K562 (cell line): Measurements from ENCODE around the gene OR2W3. TPM values are rescaled to one million over a fixed set of nuclear protein-coding genes. Genes with fewer than 3 reads are reported as not detected.

Experiments
- ARID2 ChIP-seq: fragments of 450-650 bp; IDR thresholded peaks from 2 replicates; pipeline ENCODE4 v1.6.1; 2017; ENCODE audit warnings: antibody characterized with exemption, mild to moderate bottlenecking
- BACH1 ChIP-seq: fragments of 200-800 bp; sonication (Bioruptor generic); IDR thresholded peaks from 2 replicates; pipeline ENCODE4 v1.6.1; 2016; ENCODE audit warnings: missing genetic modification characterization, missing compliant biosample characterization
- BCOR ChIP-seq: fragments of 450-650 bp; IDR thresholded peaks from 2 replicates; pipeline ENCODE4 v1.6.1; 2016
- CSDE1 ChIP-seq, 2 experiments: fragments of 450-650 bp; IDR thresholded peaks; 2 replicates each; pipeline ENCODE4 v1.6.1; 2016; ENCODE audit warnings: mild to moderate bottlenecking in 1 of 2
- ESRRB ChIP-seq: fragments of 250-450 bp; sonication (Bioruptor Pico); IDR thresholded peaks from 2 replicates; pipeline ENCODE4 v1.5.0; 2020; ENCODE audit warnings: mild to moderate bottlenecking, moderate library complexity, borderline replicate concordance
- IFI16 ChIP-seq: fragments of 250-450 bp; sonication (Bioruptor Pico); IDR thresholded peaks from 2 replicates; pipeline ENCODE4 v2.1.2; 2022; ENCODE audit warnings: mild to moderate bottlenecking, inconsistent platforms
- MCM3 ChIP-seq: fragments of 450-650 bp; IDR thresholded peaks from 2 replicates; pipeline ENCODE4 v1.6.1; 2016
- NCOA6 ChIP-seq: fragments of 450-650 bp; IDR thresholded peaks from 2 replicates; pipeline ENCODE4 v1.6.1; 2017; ENCODE audit warnings: mild to moderate bottlenecking
- NFIC ChIP-seq: fragments of 450-650 bp; IDR thresholded peaks from 2 replicates; pipeline ENCODE4 v1.6.1; 2017; ENCODE audit warnings: mild to moderate bottlenecking, inconsistent platforms
- NONO ChIP-seq, 2 experiments: fragments of 200-400 bp in 1 of 2; fragments of 450-650 bp in 1 of 2; formaldehyde crosslinking in 1 of 2; IDR thresholded peaks; 2 replicates each; pipeline ENCODE4 v1.6.1; 2017; ENCODE audit warnings: low read depth in 2 of 2, mild to moderate bottlenecking in 2 of 2, moderate library complexity in 2 of 2, low read length in 1 of 2
- NR3C1 ChIP-seq: sonication (generic); formaldehyde crosslinking; IDR thresholded peaks from 2 replicates; pipeline ENCODE4 v1.8.1; 2022; ENCODE audit warnings: missing genetic modification reagents
- PHB2 ChIP-seq: fragments of 450-650 bp; IDR thresholded peaks from 2 replicates; pipeline ENCODE4 v1.6.1; 2017; ENCODE audit warnings: low read depth
- RBM15 ChIP-seq: fragments of 200-400 bp; formaldehyde crosslinking; IDR thresholded peaks from 2 replicates; pipeline ENCODE4 v1.6.1; 2018; ENCODE audit warnings: mild to moderate bottlenecking, low read length, moderate library complexity; ENCODE audit not compliant: insufficient read depth
- SMAD2 ChIP-seq: fragments of 150-350 bp; IDR thresholded peaks from 2 replicates; pipeline ENCODE4 v1.6.1; 2014; ENCODE audit warnings: low read depth, mild to moderate bottlenecking, low read length
- TEAD2 ChIP-seq: fragments of 450-650 bp; IDR thresholded peaks from 2 replicates; pipeline ENCODE4 v1.6.1; 2016; ENCODE audit warnings: missing genetic modification characterization, control low read depth, missing compliant biosample characterization
- WHSC1 ChIP-seq: IDR thresholded peaks from one replicate; pipeline ENCODE4 v1.6.1; 2012; ENCODE audit warnings: low read length, control low read depth, inconsistent platforms
- ZNF184 ChIP-seq: sonication (generic); formaldehyde crosslinking; IDR thresholded peaks from 2 replicates; pipeline ENCODE4 v1.5.0; 2020; ENCODE audit warnings: missing genetic modification reagents
- ZNF253 ChIP-seq: fragments of 250-450 bp; sonication (Bioruptor Pico); conservative IDR thresholded peaks from 2 replicates; pipeline ENCODE4 v1.6.1; 2021; ENCODE audit warnings: mild to moderate bottlenecking
- ZNF324 ChIP-seq: fragments of 250-450 bp; sonication (Bioruptor Pico); IDR thresholded peaks from 2 replicates; pipeline ENCODE4 v1.4.0; 2020; ENCODE audit warnings: mild to moderate bottlenecking
- ZNF699 ChIP-seq: fragments of 250-450 bp; sonication (Bioruptor Pico); IDR thresholded peaks from 2 replicates; pipeline ENCODE4 v1.8.0; 2021; ENCODE audit warnings: mild to moderate bottlenecking, moderate library complexity; ENCODE audit not compliant: insufficient replicate concordance
- polyA plus RNA-seq, 8 experiments: library from polyadenylated mRNA; depleted of rRNA in 4 of 8; stranded (reverse) in 5 of 8; unstranded in 3 of 8; fragments of >200 nt; fragmentation: Nextera tagmentation in 2 of 8; fragmentation: Illumina TruSeq in 1 of 8; extraction: Ambion mirVana in 2 of 8; extraction: Trizol in 1 of 8; gene quantifications; 2 replicates each; pipeline versions ENCODE4 v1.2.1 to v1.2.3, GENCODE V29; 2011 to 2014; ENCODE audit warnings: inconsistent platforms in 1 of 8, missing spikeins in 1 of 8
- total RNA-seq, 7 experiments: library from RNA; depleted of rRNA in 6 of 7; stranded (reverse); fragments of >200 nt in 6 of 7; fragmentation: Illumina TruSeq in 2 of 7; extraction: Trizol in 2 of 7; gene quantifications; 2 replicates each; pipeline versions ENCODE4 v1.2.1 to v1.2.3, GENCODE V29; 2011 to 2021; ENCODE audit warnings: low replicate concordance in 1 of 7
- TF ChIP-seq, protein P1 (sequence below): fragments of 200-800 bp; sonication (Bioruptor generic); IDR thresholded peaks from 2 replicates; pipeline ENCODE4 v1.6.1; 2016; ENCODE audit warnings: missing genetic modification characterization, missing compliant biosample characterization
- TF ChIP-seq, protein P2 (sequence below): fragments of 250-450 bp; sonication (Bioruptor Pico); IDR thresholded peaks from 2 replicates; pipeline ENCODE4 v1.5.0; 2021
- TF ChIP-seq, protein P3 (sequence below): fragments of 250-450 bp; sonication (Bioruptor Pico); IDR thresholded peaks from 2 replicates; pipeline ENCODE4 v1.4.0; 2020

OR2W3 gene
- total and polyA plus RNA-seq, 9 of the 15 experiments (the other 6 are each of a cell fraction or from before 2014, with no cell fraction given) = 0.67 to 7.6 (median 3.7) TPM

GRCh38 chr1:247857069-247857984 lies 38.1 kb upstream of the OR2W3 start, which contains the start of gene TRIM58 (continued):
- TF ChIP-seq, protein P1, sequence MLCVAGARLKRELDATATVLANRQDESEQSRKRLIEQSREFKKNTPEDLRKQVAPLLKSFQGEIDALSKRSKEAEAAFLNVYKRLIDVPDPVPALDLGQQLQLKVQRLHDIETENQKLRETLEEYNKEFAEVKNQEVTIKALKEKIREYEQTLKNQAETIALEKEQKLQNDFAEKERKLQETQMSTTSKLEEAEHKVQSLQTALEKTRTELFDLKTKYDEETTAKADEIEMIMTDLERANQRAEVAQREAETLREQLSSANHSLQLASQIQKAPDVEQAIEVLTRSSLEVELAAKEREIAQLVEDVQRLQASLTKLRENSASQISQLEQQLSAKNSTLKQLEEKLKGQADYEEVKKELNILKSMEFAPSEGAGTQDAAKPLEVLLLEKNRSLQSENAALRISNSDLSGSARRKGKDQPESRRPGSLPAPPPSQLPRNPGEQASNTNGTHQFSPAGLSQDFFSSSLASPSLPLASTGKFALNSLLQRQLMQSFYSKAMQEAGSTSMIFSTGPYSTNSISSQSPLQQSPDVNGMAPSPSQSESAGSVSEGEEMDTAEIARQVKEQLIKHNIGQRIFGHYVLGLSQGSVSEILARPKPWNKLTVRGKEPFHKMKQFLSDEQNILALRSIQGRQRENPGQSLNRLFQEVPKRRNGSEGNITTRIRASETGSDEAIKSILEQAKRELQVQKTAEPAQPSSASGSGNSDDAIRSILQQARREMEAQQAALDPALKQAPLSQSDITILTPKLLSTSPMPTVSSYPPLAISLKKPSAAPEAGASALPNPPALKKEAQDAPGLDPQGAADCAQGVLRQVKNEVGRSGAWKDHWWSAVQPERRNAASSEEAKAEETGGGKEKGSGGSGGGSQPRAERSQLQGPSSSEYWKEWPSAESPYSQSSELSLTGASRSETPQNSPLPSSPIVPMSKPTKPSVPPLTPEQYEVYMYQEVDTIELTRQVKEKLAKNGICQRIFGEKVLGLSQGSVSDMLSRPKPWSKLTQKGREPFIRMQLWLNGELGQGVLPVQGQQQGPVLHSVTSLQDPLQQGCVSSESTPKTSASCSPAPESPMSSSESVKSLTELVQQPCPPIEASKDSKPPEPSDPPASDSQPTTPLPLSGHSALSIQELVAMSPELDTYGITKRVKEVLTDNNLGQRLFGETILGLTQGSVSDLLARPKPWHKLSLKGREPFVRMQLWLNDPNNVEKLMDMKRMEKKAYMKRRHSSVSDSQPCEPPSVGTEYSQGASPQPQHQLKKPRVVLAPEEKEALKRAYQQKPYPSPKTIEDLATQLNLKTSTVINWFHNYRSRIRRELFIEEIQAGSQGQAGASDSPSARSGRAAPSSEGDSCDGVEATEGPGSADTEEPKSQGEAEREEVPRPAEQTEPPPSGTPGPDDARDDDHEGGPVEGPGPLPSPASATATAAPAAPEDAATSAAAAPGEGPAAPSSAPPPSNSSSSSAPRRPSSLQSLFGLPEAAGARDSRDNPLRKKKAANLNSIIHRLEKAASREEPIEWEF (CRISPR knock-in tag) = no peak
- no peak for TF ChIP-seq BCOR
- no peak for TF ChIP-seq PHB2
- no peak for TF ChIP-seq WHSC1
- TF ChIP-seq ZNF324 (CRISPR knock-in tag) = no peak
- no peak for TF ChIP-seq ZNF184 (CRISPR knock-in tag)
- TF ChIP-seq, protein P2, sequence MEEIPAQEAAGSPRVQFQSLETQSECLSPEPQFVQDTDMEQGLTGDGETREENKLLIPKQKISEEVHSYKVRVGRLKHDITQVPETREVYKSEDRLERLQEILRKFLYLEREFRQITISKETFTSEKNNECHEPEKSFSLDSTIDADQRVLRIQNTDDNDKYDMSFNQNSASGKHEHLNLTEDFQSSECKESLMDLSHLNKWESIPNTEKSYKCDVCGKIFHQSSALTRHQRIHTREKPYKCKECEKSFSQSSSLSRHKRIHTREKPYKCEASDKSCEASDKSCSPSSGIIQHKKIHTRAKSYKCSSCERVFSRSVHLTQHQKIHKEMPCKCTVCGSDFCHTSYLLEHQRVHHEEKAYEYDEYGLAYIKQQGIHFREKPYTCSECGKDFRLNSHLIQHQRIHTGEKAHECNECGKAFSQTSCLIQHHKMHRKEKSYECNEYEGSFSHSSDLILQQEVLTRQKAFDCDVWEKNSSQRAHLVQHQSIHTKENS (CRISPR knock-in tag) = no peak
- TF ChIP-seq, protein P3, sequence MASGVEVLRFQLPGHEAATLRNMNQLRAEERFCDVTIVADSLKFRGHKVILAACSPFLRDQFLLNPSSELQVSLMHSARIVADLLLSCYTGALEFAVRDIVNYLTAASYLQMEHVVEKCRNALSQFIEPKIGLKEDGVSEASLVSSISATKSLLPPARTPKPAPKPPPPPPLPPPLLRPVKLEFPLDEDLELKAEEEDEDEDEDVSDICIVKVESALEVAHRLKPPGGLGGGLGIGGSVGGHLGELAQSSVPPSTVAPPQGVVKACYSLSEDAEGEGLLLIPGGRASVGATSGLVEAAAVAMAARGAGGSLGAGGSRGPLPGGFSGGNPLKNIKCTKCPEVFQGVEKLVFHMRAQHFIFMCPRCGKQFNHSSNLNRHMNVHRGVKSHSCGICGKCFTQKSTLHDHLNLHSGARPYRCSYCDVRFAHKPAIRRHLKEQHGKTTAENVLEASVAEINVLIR (CRISPR knock-in tag) = no peak
- TF ChIP-seq MCM3 = no peak
- no peak for TF ChIP-seq CSDE1 (IDR thresholded peaks at IDR 0.05)
- peak; percentile 87 to 93; a peak in 3 of 4 replicates for TF ChIP-seq NONO (IDR thresholded peaks at IDR 0.05; ENCODE audit: low read depth in 2 of 2, low read length in 1 of 2)
- no peak for TF ChIP-seq BACH1 (tag)
- TF ChIP-seq IFI16 (CRISPR knock-in tag) = no peak
- TF ChIP-seq ZNF699 (CRISPR knock-in tag) = no peak
- peak; percentile 94 for TF ChIP-seq NFIC
- TF ChIP-seq ZNF253 = no peak
- TF ChIP-seq NR3C1 (CRISPR knock-in tag) = no peak; the same call in 1 of the 2 replicates
- peak; percentile 92 for TF ChIP-seq NCOA6
- TF ChIP-seq RBM15 = no peak
- no peak for TF ChIP-seq TEAD2 (tag)
- no peak for TF ChIP-seq SMAD2
- TF ChIP-seq ARID2 = no peak
- TF ChIP-seq ESRRB (CRISPR knock-in tag) = no peak
